ENCODE results near the gene C3orf49. TPM values are rescaled to one million over a fixed set of nuclear protein-coding genes. Genes with fewer than 3 reads are reported as not detected.

Gene C3orf49
- total and polyA plus RNA-seq, 9 of the 15 experiments (the other 6 are each of a cell fraction or from before 2014, with no cell fraction given): not detected

- Histone ChIP-seq H3K4me2 (ENCODE audit: insufficient read depth, low read length) (no peak overlapping the region), H3K79me2 (ENCODE audit: control insufficient read depth, insufficient read depth, low read length) (no peaks in the 10 kb centered on the region), H3K9me1 (ENCODE audit: control insufficient read depth, insufficient read depth, low read length) (no peaks in the 10 kb centered on the region), H3K9me3 (replicated peaks; ENCODE audit: control insufficient read depth, insufficient read depth, low read depth, low read length) (no peaks in the 10 kb centered on the region), H3K27ac (ENCODE audit: extremely low read depth, low read depth, low read length) (no peak overlapping the region), H4K20me1 (replicated peaks; ENCODE audit: control insufficient read depth, insufficient read depth, low read length) (no peaks in the 10 kb centered on the region), H3K27me3 (ENCODE audit: control insufficient read depth in 2 of 2, insufficient read depth in 2 of 2, low read length in 2 of 2) (no peaks in the 10 kb centered on the region), H2AFZ (ENCODE audit: low read depth, low read length) (no peak overlapping the region), H3K9ac (ENCODE audit: insufficient read depth in 1 of 2, low read depth in 2 of 2, low read length in 2 of 2) (no peak overlapping the region), H3K36me3 (ENCODE audit: control insufficient read depth, insufficient read depth, low read length) (no peaks in the 10 kb centered on the region), H3K4me1 (replicated peaks in 1 of 2; ENCODE audit: control insufficient read depth in 2 of 2, insufficient read depth in 2 of 2, low read length in 2 of 2) (no peaks in the 10 kb centered on the region), H3K4me3 (no peak overlapping the region)
- in situ Hi-C loops (cut with MboI): no loop called here
- intact Hi-C loops (cut with micrococcal nuclease): no loop called here
- ChIA-PET CTCF (ENCODE audit: low intra/inter-chr PET ratio) (no interaction called here), POLR2A (no interaction called here)
- 70% methylated on average over 4 of the region's 4 CpGs for WGBS (ENCODE audit: insufficient coverage, low coverage, missing lambda C conversion rate)
- FAIRE-seq (no peak), ATAC-seq (no peak), DNase-seq (ENCODE audit: extremely low read depth in 1 of 4, low spot score in 3 of 4) (no peak)
- TF ChIP-seq GABPB2 (CRISPR knock-in tag; conservative IDR thresholded peaks at IDR 0.05) (no peak), CBX8 (IDR thresholded peaks at IDR 0.05; ENCODE audit: borderline replicate concordance, extremely low read depth, low read depth, low read length, poor library complexity, severe bottlenecking) (no peak), PHTF2 (CRISPR knock-in tag; IDR thresholded peaks at IDR 0.05) (no peak), FOXP1 (CRISPR knock-in tag; IDR thresholded peaks at IDR 0.05) (no peak)
- TF ChIP-seq, protein P1, sequence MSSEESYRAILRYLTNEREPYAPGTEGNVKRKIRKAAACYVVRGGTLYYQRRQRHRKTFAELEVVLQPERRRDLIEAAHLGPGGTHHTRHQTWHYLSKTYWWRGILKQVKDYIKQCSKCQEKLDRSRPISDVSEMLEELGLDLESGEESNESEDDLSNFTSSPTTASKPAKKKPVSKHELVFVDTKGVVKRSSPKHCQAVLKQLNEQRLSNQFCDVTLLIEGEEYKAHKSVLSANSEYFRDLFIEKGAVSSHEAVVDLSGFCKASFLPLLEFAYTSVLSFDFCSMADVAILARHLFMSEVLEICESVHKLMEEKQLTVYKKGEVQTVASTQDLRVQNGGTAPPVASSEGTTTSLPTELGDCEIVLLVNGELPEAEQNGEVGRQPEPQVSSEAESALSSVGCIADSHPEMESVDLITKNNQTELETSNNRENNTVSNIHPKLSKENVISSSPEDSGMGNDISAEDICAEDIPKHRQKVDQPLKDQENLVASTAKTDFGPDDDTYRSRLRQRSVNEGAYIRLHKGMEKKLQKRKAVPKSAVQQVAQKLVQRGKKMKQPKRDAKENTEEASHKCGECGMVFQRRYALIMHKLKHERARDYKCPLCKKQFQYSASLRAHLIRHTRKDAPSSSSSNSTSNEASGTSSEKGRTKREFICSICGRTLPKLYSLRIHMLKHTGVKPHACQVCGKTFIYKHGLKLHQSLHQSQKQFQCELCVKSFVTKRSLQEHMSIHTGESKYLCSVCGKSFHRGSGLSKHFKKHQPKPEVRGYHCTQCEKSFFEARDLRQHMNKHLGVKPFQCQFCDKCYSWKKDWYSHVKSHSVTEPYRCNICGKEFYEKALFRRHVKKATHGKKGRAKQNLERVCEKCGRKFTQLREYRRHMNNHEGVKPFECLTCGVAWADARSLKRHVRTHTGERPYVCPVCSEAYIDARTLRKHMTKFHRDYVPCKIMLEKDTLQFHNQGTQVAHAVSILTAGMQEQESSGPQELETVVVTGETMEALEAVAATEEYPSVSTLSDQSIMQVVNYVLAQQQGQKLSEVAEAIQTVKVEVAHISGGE (CRISPR knock-in tag; IDR thresholded peaks at IDR 0.05): peak in 1 of 3 experiments; percentile 60; a peak in 2 of 6 replicates
- BruUV-seq (replicated peaks): no TSS peak
These were observed 5.2 kb downstream of the C3orf49 start for GRCh38 chr3:63824309-63824708.

Measured in K562 (cell line).